ENCODE measurements around the gene SYNE1. TPM values are rescaled to one million over a fixed set of nuclear protein-coding genes. Genes with fewer than 3 reads are reported as not detected.

The SYNE1 gene
- total RNA-seq, 1 donor from 2014 or later, result 12.7 TPM

DNA sequence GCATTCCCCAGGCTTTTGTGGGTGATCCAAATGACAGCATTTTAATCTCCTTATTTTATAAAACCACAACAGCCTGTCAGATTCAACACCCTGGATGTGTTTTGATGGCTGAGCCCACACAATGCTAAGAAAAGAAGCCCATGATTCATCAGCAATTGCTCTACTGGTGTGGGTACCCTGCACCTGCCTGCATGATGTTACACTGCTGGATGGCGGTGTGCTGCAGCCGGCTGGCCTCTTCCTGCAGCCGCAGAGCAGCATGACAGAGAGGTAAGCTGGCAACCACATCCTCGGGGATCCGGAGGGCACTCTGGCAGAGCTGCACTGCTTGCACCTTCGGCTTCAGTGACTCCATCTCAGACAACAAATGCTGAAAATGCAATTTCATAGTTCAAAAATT lies 327.5 kb downstream of the SYNE1 start:
- H3K36me3 Mint-ChIP-seq (ENCODE audit: low read depth, unreplicated experiment), result no peaks in the 10 kb centered on the region
- no peak for DNase-seq (ENCODE audit: low spot score)
- no peak overlapping the region for H3K4me3 Mint-ChIP-seq (ENCODE audit: unreplicated experiment)
- no peaks in the 10 kb centered on the region for H3K9me3 Mint-ChIP-seq (ENCODE audit: unreplicated experiment)
- no peaks in the 10 kb centered on the region for H3K27me3 Mint-ChIP-seq (ENCODE audit: unreplicated experiment)
- peaks cover 16% of the 10 kb centered on the region for H3K4me1 Mint-ChIP-seq (ENCODE audit: unreplicated experiment)
- TF ChIP-seq, protein P1, sequence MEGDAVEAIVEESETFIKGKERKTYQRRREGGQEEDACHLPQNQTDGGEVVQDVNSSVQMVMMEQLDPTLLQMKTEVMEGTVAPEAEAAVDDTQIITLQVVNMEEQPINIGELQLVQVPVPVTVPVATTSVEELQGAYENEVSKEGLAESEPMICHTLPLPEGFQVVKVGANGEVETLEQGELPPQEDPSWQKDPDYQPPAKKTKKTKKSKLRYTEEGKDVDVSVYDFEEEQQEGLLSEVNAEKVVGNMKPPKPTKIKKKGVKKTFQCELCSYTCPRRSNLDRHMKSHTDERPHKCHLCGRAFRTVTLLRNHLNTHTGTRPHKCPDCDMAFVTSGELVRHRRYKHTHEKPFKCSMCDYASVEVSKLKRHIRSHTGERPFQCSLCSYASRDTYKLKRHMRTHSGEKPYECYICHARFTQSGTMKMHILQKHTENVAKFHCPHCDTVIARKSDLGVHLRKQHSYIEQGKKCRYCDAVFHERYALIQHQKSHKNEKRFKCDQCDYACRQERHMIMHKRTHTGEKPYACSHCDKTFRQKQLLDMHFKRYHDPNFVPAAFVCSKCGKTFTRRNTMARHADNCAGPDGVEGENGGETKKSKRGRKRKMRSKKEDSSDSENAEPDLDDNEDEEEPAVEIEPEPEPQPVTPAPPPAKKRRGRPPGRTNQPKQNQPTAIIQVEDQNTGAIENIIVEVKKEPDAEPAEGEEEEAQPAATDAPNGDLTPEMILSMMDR (IDR thresholded peaks at IDR 0.05; ENCODE audit: unreplicated experiment), result no peak
- no peak overlapping the region for H3K27ac Mint-ChIP-seq (ENCODE audit: unreplicated experiment)

DNA sequence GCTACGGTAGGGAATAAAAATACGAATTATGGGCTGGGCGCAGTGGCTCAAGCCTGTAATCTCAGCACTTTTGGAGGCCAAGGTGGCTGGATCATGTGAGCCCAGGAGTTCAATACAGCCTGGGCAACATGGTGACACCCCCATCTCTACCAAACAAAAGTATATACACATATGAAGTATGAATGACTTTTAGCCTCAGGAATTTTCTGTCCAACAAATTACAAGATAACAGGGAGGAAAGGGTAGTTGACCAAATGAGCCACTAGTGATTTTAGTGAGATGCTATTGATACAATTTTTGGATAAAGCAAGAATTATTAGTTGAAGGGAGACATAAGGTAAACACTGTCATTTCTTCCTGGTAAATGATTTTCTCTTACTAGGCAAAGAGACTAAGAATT lies 328.2 kb downstream of the SYNE1 start:
- H3K27me3 Mint-ChIP-seq (ENCODE audit: unreplicated experiment), result no peaks in the 10 kb centered on the region
- H3K27ac Mint-ChIP-seq (ENCODE audit: unreplicated experiment), result no peak overlapping the region
- no peak for DNase-seq (ENCODE audit: low spot score)
- TF ChIP-seq, protein P1 (IDR thresholded peaks at IDR 0.05; ENCODE audit: unreplicated experiment), result no peak
- H3K4me1 Mint-ChIP-seq (ENCODE audit: unreplicated experiment), result peaks cover 14% of the 10 kb centered on the region
- no peak overlapping the region for H3K4me3 Mint-ChIP-seq (ENCODE audit: unreplicated experiment)
- no peaks in the 10 kb centered on the region for H3K36me3 Mint-ChIP-seq (ENCODE audit: low read depth, unreplicated experiment)
- H3K9me3 Mint-ChIP-seq (ENCODE audit: unreplicated experiment), result no peaks in the 10 kb centered on the region

DNA sequence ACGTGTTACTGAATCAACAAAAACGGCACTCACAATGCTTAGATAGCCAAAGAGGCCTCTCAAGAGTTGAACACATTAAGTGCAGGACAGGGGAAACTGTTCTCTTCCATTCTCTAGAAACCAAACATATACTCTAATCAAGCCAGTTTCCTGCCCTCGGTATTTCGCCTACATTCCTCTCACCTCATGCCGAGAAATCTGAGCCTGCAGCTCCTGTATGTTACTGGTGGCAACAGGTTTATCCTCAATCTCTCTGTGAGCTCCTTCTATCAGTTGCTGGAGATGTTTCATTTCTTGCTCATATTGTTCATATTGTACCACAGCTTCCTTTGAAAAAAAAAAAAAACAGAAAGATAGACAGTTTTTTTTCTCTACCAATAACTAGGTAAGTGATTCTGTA lies 328.9 kb downstream of the SYNE1 start:
- Mint-ChIP-seq H3K36me3 (ENCODE audit: low read depth, unreplicated experiment) (no peaks in the 10 kb centered on the region), H3K4me3 (ENCODE audit: unreplicated experiment) (no peak overlapping the region), H3K9me3 (ENCODE audit: unreplicated experiment) (no peaks in the 10 kb centered on the region), H3K4me1 (ENCODE audit: unreplicated experiment) (peaks cover 10% of the 10 kb centered on the region), H3K27ac (ENCODE audit: unreplicated experiment) (no peak overlapping the region), H3K27me3 (ENCODE audit: unreplicated experiment) (no peaks in the 10 kb centered on the region)
- no peak for DNase-seq (ENCODE audit: low spot score)
- TF ChIP-seq, protein P1 (IDR thresholded peaks at IDR 0.05; ENCODE audit: unreplicated experiment), result no peak

DNA sequence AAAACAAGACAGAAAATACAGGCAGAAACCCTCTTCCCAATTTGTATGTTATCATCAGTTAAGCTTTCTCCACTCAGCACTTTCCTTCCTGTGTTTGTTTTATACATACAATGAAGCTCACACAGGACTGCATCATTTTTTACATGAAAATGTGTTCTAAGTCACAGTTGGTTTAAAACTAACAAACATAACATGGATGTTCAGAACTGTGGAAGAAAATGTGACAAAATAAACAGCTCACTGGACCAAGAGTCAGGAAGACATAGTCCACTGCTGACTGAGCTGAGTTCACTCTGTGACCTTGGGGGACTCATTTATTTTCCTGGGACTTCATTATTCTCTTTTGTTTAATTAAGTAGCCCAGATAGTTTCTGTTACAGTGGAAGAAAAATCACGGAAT lies 331.5 kb downstream of the SYNE1 start:
- H3K9me3 Mint-ChIP-seq (ENCODE audit: unreplicated experiment), result no peaks in the 10 kb centered on the region
- no peak for DNase-seq (ENCODE audit: low spot score)
- peaks cover 14% of the 10 kb centered on the region for H3K4me1 Mint-ChIP-seq (ENCODE audit: unreplicated experiment)
- TF ChIP-seq, protein P1 (IDR thresholded peaks at IDR 0.05; ENCODE audit: unreplicated experiment), result no peak
- H3K27me3 Mint-ChIP-seq (ENCODE audit: unreplicated experiment), result peaks cover 2% of the 10 kb centered on the region
- H3K27ac Mint-ChIP-seq (ENCODE audit: unreplicated experiment), result peak overlapping the region; percentile 92
- H3K4me3 Mint-ChIP-seq (ENCODE audit: unreplicated experiment), result no peak overlapping the region
- H3K36me3 Mint-ChIP-seq (ENCODE audit: low read depth, unreplicated experiment), result no peaks in the 10 kb centered on the region

DNA sequence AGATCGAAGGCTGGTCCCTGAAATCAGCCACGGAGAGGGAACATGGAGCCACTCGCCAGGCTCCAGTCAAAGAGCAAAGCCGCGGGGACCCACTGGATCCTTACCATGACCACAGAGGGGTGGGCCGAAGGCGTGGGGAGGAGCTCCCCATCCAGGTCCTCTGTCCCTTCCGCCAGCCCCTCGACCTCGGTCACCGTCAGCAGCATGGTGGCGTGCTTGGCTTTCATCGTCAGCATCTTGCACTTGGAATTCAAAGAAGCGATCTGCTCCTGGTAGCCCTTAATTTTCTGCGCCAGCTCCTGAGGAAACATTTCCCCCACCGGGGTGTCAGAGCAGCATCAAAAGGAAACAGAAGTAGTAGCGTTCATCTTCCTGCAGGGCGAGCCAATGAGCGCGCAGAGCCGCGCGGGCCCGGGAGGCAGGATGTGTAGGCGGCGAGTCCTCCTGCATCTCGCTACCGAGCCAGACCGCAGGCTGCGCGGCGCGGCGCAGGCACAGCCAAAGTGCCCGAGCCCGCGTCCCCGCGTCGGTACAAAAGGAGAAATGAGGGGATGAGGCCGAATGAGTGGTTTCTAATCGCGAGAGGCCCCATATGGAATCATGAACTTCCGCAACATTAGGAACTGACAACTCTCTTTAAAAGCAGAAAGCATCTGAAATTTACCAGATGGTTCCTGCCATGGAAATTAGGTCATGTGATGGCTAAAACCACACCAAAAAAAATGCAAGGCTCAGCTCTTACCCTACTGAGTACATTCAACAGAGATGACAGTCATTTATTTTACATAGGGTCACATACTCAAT lies 335.2 kb downstream of the SYNE1 start:
- peak; percentile 89 for DNase-seq (ENCODE audit: low spot score)
- peak overlapping the region; percentile 99 for H3K4me3 Mint-ChIP-seq (ENCODE audit: unreplicated experiment)
- TF ChIP-seq, protein P1 (IDR thresholded peaks at IDR 0.05; ENCODE audit: unreplicated experiment), result peak; percentile 62
- H3K4me1 Mint-ChIP-seq (ENCODE audit: unreplicated experiment), result peaks cover 14% of the 10 kb centered on the region
- H3K36me3 Mint-ChIP-seq (ENCODE audit: low read depth, unreplicated experiment), result no peaks in the 10 kb centered on the region
- peaks cover 3% of the 10 kb centered on the region for H3K27me3 Mint-ChIP-seq (ENCODE audit: unreplicated experiment)
- H3K27ac Mint-ChIP-seq (ENCODE audit: unreplicated experiment), result peak overlapping the region; percentile 85
- no peaks in the 10 kb centered on the region for H3K9me3 Mint-ChIP-seq (ENCODE audit: unreplicated experiment)

Data from endothelial cell (in vitro differentiated cells).